Measurements from ENCODE around the gene NFKB1. TPM values are rescaled to one million over a fixed set of nuclear protein-coding genes. Genes with fewer than 3 reads are reported as not detected.

NFKB1 gene
- total RNA-seq, 1 experiment from 2014 or later = 34.2 TPM

GRCh38 chr4:102506523-102506922 lies 5.4 kb downstream of the NFKB1 start:
- Histone ChIP-seq H3K4me1 (no peaks in the 10 kb centered on the region; the same call in none of the 2 replicates), H3K27me3 (no peaks in the 10 kb centered on the region), H3K9me3 (replicated peaks) (no peaks in the 10 kb centered on the region), H3K36me3 (0 out of 2 replicates have a peak, but pooled peaks cover 2% of the 10 kb centered on the region), H3K27ac (no peak overlapping the region), H3K4me3 (no peak overlapping the region)
- DNase-seq = no peak

GRCh38 chr4:102511830-102512605 lies 10.9 kb downstream of the NFKB1 start:
- Histone ChIP-seq H3K27me3 (no peaks in the 10 kb centered on the region), H3K4me3 (no peak overlapping the region), H3K9me3 (replicated peaks) (peaks cover 10% of the 10 kb centered on the region), H3K4me1 (no peaks in the 10 kb centered on the region), H3K36me3 (peaks cover 7% of the 10 kb centered on the region), H3K27ac (no peak overlapping the region)
- no peak for DNase-seq

- H3K9me3 ChIP-seq (replicated peaks) = peaks cover 12% of the 10 kb centered on the region
- H3K4me1 ChIP-seq = no peaks in the 10 kb centered on the region
- H3K4me3 ChIP-seq = no peak overlapping the region
- no peak overlapping the region for H3K27ac ChIP-seq
- DNase-seq = no peak
- H3K36me3 ChIP-seq = peaks cover 7% of the 10 kb centered on the region
- no peaks in the 10 kb centered on the region for H3K27me3 ChIP-seq
Measured at GRCh38 chr4:102514298-102514964, 13.3 kb downstream of the NFKB1 start.

- no peak overlapping the region for H3K27ac ChIP-seq
- H3K36me3 ChIP-seq = peaks cover 5% of the 10 kb centered on the region
- H3K4me1 ChIP-seq = no peaks in the 10 kb centered on the region; the same call in 1 of the 2 replicates
- peaks cover 12% of the 10 kb centered on the region for H3K9me3 ChIP-seq (replicated peaks)
- no peak overlapping the region for H3K4me3 ChIP-seq
- DNase-seq = no peak
- H3K27me3 ChIP-seq = no peaks in the 10 kb centered on the region
Measured at GRCh38 chr4:102517753-102518152, 16.6 kb downstream of the NFKB1 start.

GRCh38 chr4:102518703-102519131 lies 17.6 kb downstream of the NFKB1 start:
- no peaks in the 10 kb centered on the region; the same call in 1 of the 2 replicates for H3K4me1 ChIP-seq
- peaks cover 12% of the 10 kb centered on the region for H3K9me3 ChIP-seq (replicated peaks)
- H3K36me3 ChIP-seq = peaks cover 5% of the 10 kb centered on the region
- no peak for DNase-seq
- no peak overlapping the region for H3K27ac ChIP-seq
- no peaks in the 10 kb centered on the region for H3K27me3 ChIP-seq
- no peak overlapping the region for H3K4me3 ChIP-seq

GRCh38 chr4:102519925-102520324 lies 18.8 kb downstream of the NFKB1 start:
- Histone ChIP-seq H3K27ac (no peak overlapping the region), H3K27me3 (no peaks in the 10 kb centered on the region), H3K4me3 (no peak overlapping the region), H3K4me1 (peaks cover 5% of the 10 kb centered on the region; the same call in 1 of the 2 replicates), H3K9me3 (replicated peaks) (peaks cover 12% of the 10 kb centered on the region), H3K36me3 (peaks cover 5% of the 10 kb centered on the region)
- no peak for DNase-seq

GRCh38 chr4:102521570-102521969 lies 20.4 kb downstream of the NFKB1 start:
- Histone ChIP-seq H3K27ac (no peak overlapping the region), H3K36me3 (0 out of 2 replicates have a peak, but pooled peaks cover 2% of the 10 kb centered on the region), H3K4me1 (peaks cover 5% of the 10 kb centered on the region; the same call in 1 of the 2 replicates), H3K4me3 (no peak overlapping the region), H3K9me3 (replicated peaks) (peaks cover 6% of the 10 kb centered on the region), H3K27me3 (no peaks in the 10 kb centered on the region)
- no peak for DNase-seq

- Histone ChIP-seq H3K4me1 (peaks cover 5% of the 10 kb centered on the region; the same call in 1 of the 2 replicates), H3K36me3 (0 out of 2 replicates have a peak, but pooled peaks cover 4% of the 10 kb centered on the region)
- no peak for DNase-seq
Measured at GRCh38 chr4:102522031-102522440, 20.9 kb downstream of the NFKB1 start.

GRCh38 chr4:102524691-102525090 lies 23.5 kb downstream of the NFKB1 start:
- Histone ChIP-seq H3K27ac (peak overlapping the region; percentile 34), H3K9me3 (replicated peaks) (no peaks in the 10 kb centered on the region), H3K4me3 (no peak overlapping the region), H3K36me3 (0 out of 2 replicates have a peak, but pooled peaks cover 4% of the 10 kb centered on the region), H3K4me1 (peaks cover 12% of the 10 kb centered on the region; the same call in 1 of the 2 replicates), H3K27me3 (no peaks in the 10 kb centered on the region)
- peak; percentile 50 to 59 for DNase-seq

More at GRCh38 chr4:102522031-102522440, 20.9 kb downstream of the NFKB1 start:
- no peaks in the 10 kb centered on the region for H3K27me3 ChIP-seq
- no peak overlapping the region for H3K27ac ChIP-seq
- H3K9me3 ChIP-seq (replicated peaks) = peaks cover 2% of the 10 kb centered on the region; the same call in 1 of the 2 replicates
- H3K4me3 ChIP-seq = no peak overlapping the region

- H3K9me3 ChIP-seq (replicated peaks) = no peaks in the 10 kb centered on the region
- no peak for DNase-seq
- peaks cover 16% of the 10 kb centered on the region for H3K4me1 ChIP-seq
- H3K27ac ChIP-seq = peak overlapping the region; percentile 34
- no peak overlapping the region for H3K4me3 ChIP-seq
- H3K36me3 ChIP-seq = 0 out of 2 replicates have a peak, but pooled peaks cover 4% of the 10 kb centered on the region
- H3K27me3 ChIP-seq = no peaks in the 10 kb centered on the region
Measured at GRCh38 chr4:102525097-102525496, 23.9 kb downstream of the NFKB1 start.

- H3K27ac ChIP-seq = no peak overlapping the region; the same call in 1 of the 2 replicates
- H3K4me3 ChIP-seq = no peak overlapping the region
- no peaks in the 10 kb centered on the region for H3K27me3 ChIP-seq
- 0 out of 2 replicates have a peak, but pooled peaks cover 4% of the 10 kb centered on the region for H3K36me3 ChIP-seq
- H3K4me1 ChIP-seq = peaks cover 21% of the 10 kb centered on the region
- no peaks in the 10 kb centered on the region for H3K9me3 ChIP-seq (replicated peaks)
- no peak for DNase-seq
Measured at GRCh38 chr4:102525504-102525903, 24.3 kb downstream of the NFKB1 start.

GRCh38 chr4:102526532-102526931 lies 25.4 kb downstream of the NFKB1 start:
- DNase-seq = no peak
- H3K4me1 ChIP-seq = peaks cover 31% of the 10 kb centered on the region
- no peak overlapping the region for H3K27ac ChIP-seq
- H3K36me3 ChIP-seq = 0 out of 2 replicates have a peak, but pooled peaks cover 4% of the 10 kb centered on the region
- H3K4me3 ChIP-seq = no peak overlapping the region
- no peaks in the 10 kb centered on the region for H3K27me3 ChIP-seq
- H3K9me3 ChIP-seq (replicated peaks) = no peaks in the 10 kb centered on the region

GRCh38 chr4:102527695-102528283 lies 26.6 kb downstream of the NFKB1 start:
- Histone ChIP-seq H3K4me3 (no peak overlapping the region), H3K27ac (no peak overlapping the region), H3K27me3 (no peaks in the 10 kb centered on the region), H3K36me3 (peaks cover 4% of the 10 kb centered on the region; the same call in 1 of the 2 replicates), H3K4me1 (peaks cover 43% of the 10 kb centered on the region), H3K9me3 (replicated peaks) (no peaks in the 10 kb centered on the region)
- no peak for DNase-seq

GRCh38 chr4:102529977-102530376 lies 28.8 kb downstream of the NFKB1 start:
- Histone ChIP-seq H3K4me1 (peaks cover 58% of the 10 kb centered on the region), H3K27me3 (no peaks in the 10 kb centered on the region), H3K27ac (peak overlapping the region; percentile 98; the same call in 1 of the 2 replicates), H3K4me3 (no peak overlapping the region), H3K36me3 (peaks cover 4% of the 10 kb centered on the region; the same call in 1 of the 2 replicates), H3K9me3 (replicated peaks) (no peaks in the 10 kb centered on the region)
- DNase-seq = no peak
